Measurements from ENCODE around the gene BICD2. TPM values are rescaled to one million over a fixed set of nuclear protein-coding genes. Genes with fewer than 3 reads are reported as not detected.

Gene BICD2
- total RNA-seq: 32.9 and 42.6 TPM in 2 replicates

GRCh38 chr9:92764381-92764987 is at the start of gene BICD2:
BICD2 (minus strand) TSS chr9:92764833; CDS start chr9:92764744, 89 bp downstream.

GRCh38 chr9:92669890-92670708 is 94.5 kb downstream of the BICD2 start, which contains the start of gene IPPK:
IPPK (minus strand) TSS chr9:92670131; CDS start chr9:92669988, 143 bp downstream.

Other genes with a start within 250 kb of the BICD2 start
- 4.3 and 5.0 TPM in 2 replicates for gene ECM2, start 228.8 kb downstream of the BICD2 start, total RNA-seq
- 12.1 and 13.9 TPM in 2 replicates for gene IPPK, start 94.7 kb downstream of the BICD2 start, total RNA-seq
- gene ZNF484, start 113.2 kb upstream of the BICD2 start, total RNA-seq: 10.5 and 12.3 TPM in 2 replicates
- not detected in 2 replicates for gene FGD3, start 182.7 kb upstream of the BICD2 start, total RNA-seq

Measured in smooth muscle cell of bladder (primary cell).